ENCODE measurements around the gene RADX.
"Not testable (repeated sequence)": the region's sequence is repeated elsewhere in the genome, so short reads cannot be mapped to it uniquely, and the experiment has no call there.

The RADX gene

DNA sequence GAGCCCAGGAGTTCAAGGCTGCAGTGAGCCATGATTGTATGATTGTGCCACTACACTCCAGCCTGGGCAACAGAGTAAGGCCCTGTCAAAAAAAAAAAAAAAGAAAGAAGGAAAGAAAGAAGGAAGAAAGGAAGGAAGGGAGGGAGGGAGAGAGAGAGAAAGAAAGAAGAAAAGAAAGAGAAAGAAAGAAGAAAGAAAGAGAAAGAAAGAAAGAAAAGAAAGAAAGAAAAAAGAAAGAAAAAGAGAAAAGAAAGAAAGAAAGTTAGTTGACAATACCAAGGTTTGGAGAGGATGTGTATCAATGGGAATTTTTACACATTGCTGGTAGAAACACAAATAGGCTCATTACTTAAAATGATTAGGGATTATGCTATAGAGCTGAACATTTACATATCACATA lies 19.8 kb downstream of the RADX start:
- no peak overlapping the region for H3K4me3 ChIP-seq (ENCODE audit: low read length)
- H4K20me1 ChIP-seq (ENCODE audit: control insufficient read depth, insufficient read depth, low read depth, low read length): no peaks in the 10 kb centered on the region
- no peaks in the 10 kb centered on the region for H3K27me3 ChIP-seq (ENCODE audit: control insufficient read depth, low read length)
- TF ChIP-seq, protein P1, sequence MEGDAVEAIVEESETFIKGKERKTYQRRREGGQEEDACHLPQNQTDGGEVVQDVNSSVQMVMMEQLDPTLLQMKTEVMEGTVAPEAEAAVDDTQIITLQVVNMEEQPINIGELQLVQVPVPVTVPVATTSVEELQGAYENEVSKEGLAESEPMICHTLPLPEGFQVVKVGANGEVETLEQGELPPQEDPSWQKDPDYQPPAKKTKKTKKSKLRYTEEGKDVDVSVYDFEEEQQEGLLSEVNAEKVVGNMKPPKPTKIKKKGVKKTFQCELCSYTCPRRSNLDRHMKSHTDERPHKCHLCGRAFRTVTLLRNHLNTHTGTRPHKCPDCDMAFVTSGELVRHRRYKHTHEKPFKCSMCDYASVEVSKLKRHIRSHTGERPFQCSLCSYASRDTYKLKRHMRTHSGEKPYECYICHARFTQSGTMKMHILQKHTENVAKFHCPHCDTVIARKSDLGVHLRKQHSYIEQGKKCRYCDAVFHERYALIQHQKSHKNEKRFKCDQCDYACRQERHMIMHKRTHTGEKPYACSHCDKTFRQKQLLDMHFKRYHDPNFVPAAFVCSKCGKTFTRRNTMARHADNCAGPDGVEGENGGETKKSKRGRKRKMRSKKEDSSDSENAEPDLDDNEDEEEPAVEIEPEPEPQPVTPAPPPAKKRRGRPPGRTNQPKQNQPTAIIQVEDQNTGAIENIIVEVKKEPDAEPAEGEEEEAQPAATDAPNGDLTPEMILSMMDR (IDR thresholded peaks at IDR 0.05; ENCODE audit: low read depth, low read length, poor library complexity, severe bottlenecking): no peak
- no peaks in the 10 kb centered on the region for H3K9me3 ChIP-seq (ENCODE audit: control insufficient read depth, insufficient read depth, low read length)
- no peaks in the 10 kb centered on the region for H3K79me2 ChIP-seq (ENCODE audit: control insufficient read depth, low read length)
- no peaks in the 10 kb centered on the region; the same call in 1 of the 2 replicates for H3K36me3 ChIP-seq (ENCODE audit: control insufficient read depth, low read length)
- no peaks in the 10 kb centered on the region for H3K9me2 ChIP-seq (replicated peaks; ENCODE audit: control insufficient read depth, low read length)
- H3K27ac ChIP-seq (ENCODE audit: low read depth, low read length): no peak overlapping the region
- no peaks in the 10 kb centered on the region for H3F3A ChIP-seq (ENCODE audit: control insufficient read depth, insufficient read depth)
- H3K4me2 ChIP-seq (ENCODE audit: low read length): no peak overlapping the region
- no peaks in the 10 kb centered on the region for H3K4me1 ChIP-seq (ENCODE audit: control insufficient read depth, low read length)

DNA sequence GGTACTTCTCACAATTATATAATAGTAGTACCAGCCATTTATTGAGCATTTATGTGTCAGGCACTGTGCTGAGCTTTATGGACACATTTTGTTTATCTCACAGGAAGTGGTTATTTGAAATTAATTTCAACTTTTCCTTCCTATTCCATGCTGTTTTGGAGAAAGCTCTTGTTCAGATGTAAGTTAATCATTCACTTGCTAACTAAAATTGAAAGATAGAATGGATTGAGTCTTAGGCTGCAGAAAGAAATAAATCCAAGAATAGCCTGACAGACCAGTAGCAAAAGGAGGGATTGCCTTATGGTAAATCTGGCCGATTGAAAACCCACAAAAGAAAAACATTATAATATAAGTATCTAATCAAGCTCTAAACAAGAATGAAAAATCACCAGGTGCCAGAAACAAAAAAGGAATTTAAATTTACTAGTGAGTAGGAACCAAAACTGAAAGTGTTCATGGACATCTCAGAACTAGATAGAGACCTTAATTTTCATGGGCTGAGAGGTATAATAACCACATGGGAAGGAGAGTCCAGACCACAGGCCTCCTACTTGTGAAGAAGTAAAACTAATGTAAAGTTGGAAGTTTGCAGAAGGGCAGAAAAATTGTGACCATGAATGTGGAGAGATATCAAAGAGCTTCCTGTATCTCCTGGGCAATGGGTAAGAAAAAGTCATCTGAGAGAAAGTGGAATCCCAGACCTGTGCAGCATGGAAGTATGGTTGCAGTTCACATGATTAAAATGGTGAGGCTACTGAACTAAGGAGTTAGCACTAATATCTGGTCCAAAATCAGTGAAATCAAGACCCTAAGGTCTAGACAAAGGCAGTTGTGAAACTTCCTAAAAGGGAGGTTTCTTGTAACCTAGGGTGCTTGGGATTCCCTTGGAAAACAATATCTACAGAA lies 38.0 kb downstream of the RADX start:
- Histone ChIP-seq H3K9me3 (ENCODE audit: control insufficient read depth, insufficient read depth, low read length) (no peaks in the 10 kb centered on the region), H3K9me2 (replicated peaks; ENCODE audit: control insufficient read depth, low read length) (no peaks in the 10 kb centered on the region), H3K36me3 (ENCODE audit: control insufficient read depth, low read length) (no peaks in the 10 kb centered on the region), H3F3A (ENCODE audit: control insufficient read depth, insufficient read depth) (no peaks in the 10 kb centered on the region), H3K4me3 (ENCODE audit: low read length) (no peak overlapping the region), H3K27me3 (ENCODE audit: control insufficient read depth, low read length) (no peaks in the 10 kb centered on the region), H3K4me1 (ENCODE audit: control insufficient read depth, low read length) (no peaks in the 10 kb centered on the region), H4K20me1 (ENCODE audit: control insufficient read depth, insufficient read depth, low read depth, low read length) (no peaks in the 10 kb centered on the region), H3K79me2 (ENCODE audit: control insufficient read depth, low read length) (no peaks in the 10 kb centered on the region), H3K27ac (ENCODE audit: low read depth, low read length) (no peak overlapping the region), H3K4me2 (ENCODE audit: low read length) (no peak overlapping the region)
- TF ChIP-seq, protein P1 (IDR thresholded peaks at IDR 0.05; ENCODE audit: low read depth, low read length, poor library complexity, severe bottlenecking): no peak
- TF ChIP-seq EZH2phosphoT487 (IDR thresholded peaks at IDR 0.05; ENCODE audit: borderline replicate concordance, low read length): no peak

DNA sequence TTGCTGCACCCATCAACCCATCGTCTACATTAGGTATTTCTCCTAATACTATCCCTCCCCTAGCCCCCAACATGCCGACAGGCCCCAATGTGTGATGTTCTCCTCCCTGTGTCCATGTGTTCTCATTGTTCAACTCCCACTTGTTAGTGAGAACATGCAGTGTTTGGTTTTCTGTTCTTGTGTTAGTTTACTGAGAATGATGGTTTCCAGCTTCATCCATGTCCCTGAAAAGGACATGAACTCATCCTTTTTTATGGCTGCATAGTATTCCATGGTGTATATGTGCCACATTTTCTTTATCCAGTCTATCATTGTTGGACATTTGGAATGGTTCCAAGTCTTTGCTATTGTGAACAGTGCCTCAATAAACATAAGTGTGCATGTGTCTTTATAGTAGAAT lies 41.8 kb downstream of the RADX start:
- H3K4me1 ChIP-seq (ENCODE audit: control insufficient read depth, low read length); H3K27ac ChIP-seq (ENCODE audit: low read depth, low read length); H3K4me2 ChIP-seq (ENCODE audit: low read length); H3K79me2 ChIP-seq (ENCODE audit: control insufficient read depth, low read length); H4K20me1 ChIP-seq (ENCODE audit: control insufficient read depth, insufficient read depth, low read depth, low read length); H3K36me3 ChIP-seq (ENCODE audit: control insufficient read depth, low read length); H3K9me3 ChIP-seq (ENCODE audit: control insufficient read depth, insufficient read depth, low read length); H3K4me3 ChIP-seq (ENCODE audit: low read length); H3K9me2 ChIP-seq (replicated peaks; ENCODE audit: control insufficient read depth, low read length); H3F3A ChIP-seq (ENCODE audit: control insufficient read depth, insufficient read depth); H3K27me3 ChIP-seq (ENCODE audit: control insufficient read depth, low read length): not testable (repeated sequence)

DNA sequence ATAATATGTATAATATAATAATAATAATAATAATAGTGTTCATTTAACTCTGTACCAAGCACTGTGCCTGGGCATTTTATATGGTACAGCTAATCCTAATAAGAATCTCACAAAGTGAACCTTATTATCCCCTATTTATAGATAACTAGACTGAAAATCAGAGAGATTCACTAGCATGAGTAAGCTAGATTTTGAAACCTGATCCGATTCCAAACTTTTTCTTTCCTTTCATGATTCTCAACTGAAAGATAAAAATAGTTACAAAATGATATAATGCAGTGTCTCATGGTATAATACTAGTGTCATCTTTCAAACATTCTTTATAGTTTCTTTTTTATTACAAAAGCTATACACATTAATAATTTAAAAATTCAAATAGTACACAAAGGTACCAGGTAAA lies 58.9 kb downstream of the RADX start:
- H3K9me3 ChIP-seq (ENCODE audit: control insufficient read depth, insufficient read depth, low read length): no peaks in the 10 kb centered on the region
- H3K9me2 ChIP-seq (replicated peaks; ENCODE audit: control insufficient read depth, low read length): no peaks in the 10 kb centered on the region
- H3F3A ChIP-seq (ENCODE audit: control insufficient read depth, insufficient read depth): no peaks in the 10 kb centered on the region
- H3K4me3 ChIP-seq (ENCODE audit: low read length): no peak overlapping the region
- no peaks in the 10 kb centered on the region for H3K79me2 ChIP-seq (ENCODE audit: control insufficient read depth, low read length)
- H3K4me1 ChIP-seq (ENCODE audit: control insufficient read depth, low read length): no peaks in the 10 kb centered on the region
- H4K20me1 ChIP-seq (ENCODE audit: control insufficient read depth, insufficient read depth, low read depth, low read length): no peaks in the 10 kb centered on the region
- peaks cover 5% of the 10 kb centered on the region; the same call in 1 of the 2 replicates for H3K36me3 ChIP-seq (ENCODE audit: control insufficient read depth, low read length)
- H3K4me2 ChIP-seq (ENCODE audit: low read length): no peak overlapping the region
- TF ChIP-seq, protein P1 (IDR thresholded peaks at IDR 0.05; ENCODE audit: low read depth, low read length, poor library complexity, severe bottlenecking): no peak
- no peak for TF ChIP-seq EZH2phosphoT487 (IDR thresholded peaks at IDR 0.05; ENCODE audit: borderline replicate concordance, low read length)
- H3K27ac ChIP-seq (ENCODE audit: low read depth, low read length): no peak overlapping the region
- H3K27me3 ChIP-seq (ENCODE audit: control insufficient read depth, low read length): no peaks in the 10 kb centered on the region
